HL-60/S4 (cell line): ENCODE results near the gene FSHR.

Source experiments
- in situ Hi-C: fragments of 300-500 bp; cut with MboI; formaldehyde crosslinking; loops from 2 replicates; pipeline ENCODE4 v1.14.3; 2022; ENCODE audit warnings: low sequenced_read_pairs

Gene FSHR

GRCh38 chr2:49113046-49113445, 41.3 kb downstream of the FSHR start:
- in situ Hi-C loops, result no loop called here

GRCh38 chr2:49111456-49111855, 42.9 kb downstream of the FSHR start:
- in situ Hi-C loops, result no loop called here

- in situ Hi-C loops, result no loop called here
These were observed 43.3 kb downstream of the FSHR start for GRCh38 chr2:49111006-49111405.

- in situ Hi-C loops, result no loop called here
These were observed 43.7 kb downstream of the FSHR start for GRCh38 chr2:49110571-49110970.

GRCh38 chr2:49108851-49109250, 45.5 kb downstream of the FSHR start:
- in situ Hi-C loops, result no loop called here

- in situ Hi-C loops, result no loop called here
These were observed 45.9 kb downstream of the FSHR start for GRCh38 chr2:49108436-49108835.

- in situ Hi-C loops, result no loop called here
These were observed 48.8 kb downstream of the FSHR start for GRCh38 chr2:49105506-49105905.

- in situ Hi-C loops, result no loop called here
These were observed 52.2 kb downstream of the FSHR start for GRCh38 chr2:49102146-49102545.

GRCh38 chr2:49080681-49081080, 73.6 kb downstream of the FSHR start:
- in situ Hi-C loops, result no loop called here

GRCh38 chr2:49070716-49071115, 83.6 kb downstream of the FSHR start:
- in situ Hi-C loops, result no loop called here

- in situ Hi-C loops, result no loop called here
These were observed 84.5 kb downstream of the FSHR start for GRCh38 chr2:49069829-49070228.

- in situ Hi-C loops, result no loop called here
These were observed 85.7 kb downstream of the FSHR start for GRCh38 chr2:49068613-49069012.

GRCh38 chr2:49067971-49068370, 86.3 kb downstream of the FSHR start:
- in situ Hi-C loops, result no loop called here

- in situ Hi-C loops, result no loop called here
These were observed 101.2 kb downstream of the FSHR start for GRCh38 chr2:49053156-49053555.

- in situ Hi-C loops, result no loop called here
These were observed 104.0 kb downstream of the FSHR start for GRCh38 chr2:49050265-49050664.

GRCh38 chr2:49049161-49049560, 105.2 kb downstream of the FSHR start:
- in situ Hi-C loops, result no loop called here

GRCh38 chr2:49045083-49045482, 109.2 kb downstream of the FSHR start:
- in situ Hi-C loops, result no loop called here

- in situ Hi-C loops, result no loop called here
These were observed 109.8 kb downstream of the FSHR start for GRCh38 chr2:49044350-49045079.

- in situ Hi-C loops, result no loop called here
These were observed 110.8 kb downstream of the FSHR start for GRCh38 chr2:49043405-49043982.

- in situ Hi-C loops, result no loop called here
These were observed 111.8 kb downstream of the FSHR start for GRCh38 chr2:49042488-49042887.

GRCh38 chr2:49041061-49041460, 113.3 kb downstream of the FSHR start:
- in situ Hi-C loops, result no loop called here

- in situ Hi-C loops, result no loop called here
These were observed 117.1 kb downstream of the FSHR start for GRCh38 chr2:49037197-49037596.

GRCh38 chr2:49035481-49035880, 118.8 kb downstream of the FSHR start:
- in situ Hi-C loops, result no loop called here
